Measurements from ENCODE around the gene AWAT1. TPM values are rescaled to one million over a fixed set of nuclear protein-coding genes. Genes with fewer than 3 reads are reported as not detected.
A peak's percentile ranks its signal among the peaks of the same experiment; 100 is the strongest.
"Not testable (repeated sequence)": the region's sequence is repeated elsewhere in the genome, so short reads cannot be mapped to it uniquely, and the experiment has no call there.

Gene AWAT1
- total and polyA plus RNA-seq, 4 experiments from 2014 or later = not detected

GRCh38 chrX:70262952-70263567 lies 28.6 kb downstream of the AWAT1 start:
- ChIA-PET CTCF (ENCODE audit: partially characterized antibody) (no interaction called here), POLR2A (ENCODE audit: partially characterized antibody) (no interaction called here)
- H3K27ac Mint-ChIP-seq = no peak overlapping the region
- H3K9me3 ChIP-seq (ENCODE audit: control insufficient read depth in 1 of 2, low read length in 2 of 2) = no peaks in the 10 kb centered on the region
- H3K27ac ChIP-seq (ENCODE audit: low read depth, low read length) = no peak overlapping the region
- H3K4me3 ChIP-seq (ENCODE audit: low read length in 2 of 2) = no peak overlapping the region
- H3K4me3 Mint-ChIP-seq = no peak overlapping the region
- DNase-seq = peak in 2 of 5 donors; percentile 3 to 10
- H3K4me1 Mint-ChIP-seq = no peaks in the 10 kb centered on the region
- intact Hi-C loops (cut with micrococcal nuclease) = no loop called here
- no peaks in the 10 kb centered on the region for H3K27me3 ChIP-seq (ENCODE audit: insufficient read depth, low read length)
- no peaks in the 10 kb centered on the region for H3K36me3 ChIP-seq (ENCODE audit: insufficient read depth, low read length)
- peaks cover 0 to 2% (median 0%) of the 10 kb centered on the region in 8 donors for H3K9me3 Mint-ChIP-seq
- H3K27me3 Mint-ChIP-seq = no peaks in the 10 kb centered on the region
- H3K4me1 ChIP-seq (ENCODE audit: insufficient read depth, low read length) = no peaks in the 10 kb centered on the region
- H3K36me3 Mint-ChIP-seq = peaks cover 0 to 1% of the 10 kb centered on the region in 2 donors

DNA sequence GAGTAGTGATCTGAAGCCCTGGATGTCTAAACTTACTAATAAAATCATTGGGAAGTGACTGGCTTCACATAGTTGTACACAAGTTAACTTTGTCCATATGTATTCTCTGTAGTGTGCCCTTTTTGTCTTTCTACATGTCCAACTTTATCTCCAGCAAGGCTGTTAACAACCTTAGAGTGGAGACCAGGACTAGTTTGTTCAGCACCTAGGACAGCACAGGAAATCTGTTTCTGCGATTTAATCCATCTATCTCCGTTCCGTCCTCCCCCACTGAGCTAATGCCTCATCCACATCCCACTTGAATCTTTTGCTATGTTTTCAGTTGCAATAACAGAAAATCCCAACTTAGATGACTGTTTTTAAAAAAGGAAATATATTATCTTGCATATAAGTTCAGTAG lies 30.3 kb downstream of the AWAT1 start:
- ChIA-PET CTCF (ENCODE audit: partially characterized antibody) (no interaction called here), POLR2A (ENCODE audit: partially characterized antibody) (no interaction called here)
- peaks cover 0 to 2% (median 0%) of the 10 kb centered on the region in 8 donors for H3K9me3 Mint-ChIP-seq
- H3K4me1 Mint-ChIP-seq = no peaks in the 10 kb centered on the region
- no peak overlapping the region for H3K4me3 ChIP-seq (ENCODE audit: low read length in 2 of 2)
- no peak overlapping the region for H3K27ac ChIP-seq (ENCODE audit: low read depth, low read length)
- H3K36me3 ChIP-seq (ENCODE audit: insufficient read depth, low read length) = no peaks in the 10 kb centered on the region
- no peaks in the 10 kb centered on the region for H3K27me3 Mint-ChIP-seq
- no peak overlapping the region for H3K27ac Mint-ChIP-seq
- no peaks in the 10 kb centered on the region for H3K9me3 ChIP-seq (ENCODE audit: control insufficient read depth in 1 of 2, low read length in 2 of 2)
- no peaks in the 10 kb centered on the region for H3K36me3 Mint-ChIP-seq
- H3K4me3 Mint-ChIP-seq = no peak overlapping the region
- intact Hi-C loops (cut with micrococcal nuclease) = no loop called here
- H3K27me3 ChIP-seq (ENCODE audit: insufficient read depth, low read length) = no peaks in the 10 kb centered on the region
- DNase-seq = no peak
- no peaks in the 10 kb centered on the region for H3K4me1 ChIP-seq (ENCODE audit: insufficient read depth, low read length)

GRCh38 chrX:70268034-70268433 lies 33.6 kb downstream of the AWAT1 start, which contains the start of gene ARR3:
Gene ARR3, plus strand, starts transcription at chrX:70268334. Its CDS starts 1,052 bp downstream, at chrX:70269386.
- CTCF ChIA-PET (ENCODE audit: partially characterized antibody) = no interaction called here
- H3K4me3 Mint-ChIP-seq = no peak within 1 kb of the TSS
- no peaks in the 10 kb centered on the region for H3K36me3 ChIP-seq (ENCODE audit: insufficient read depth, low read length)
- DNase-seq = no peak
- no peaks in the 10 kb centered on the region for H3K27me3 Mint-ChIP-seq
- H3K4me1 Mint-ChIP-seq = no peaks in the 10 kb centered on the region
- H3K9me3 Mint-ChIP-seq = no peaks in the 10 kb centered on the region
- no peak within 1 kb of the TSS for H3K4me3 ChIP-seq (ENCODE audit: low read length in 2 of 2)
- intact Hi-C loops (cut with micrococcal nuclease) = no loop called here
- peak within 1 kb of the TSS in 1 of 7 donors; percentile 73 for H3K27ac Mint-ChIP-seq
- no peaks in the 10 kb centered on the region for H3K36me3 Mint-ChIP-seq
- no peaks in the 10 kb centered on the region for H3K27me3 ChIP-seq (ENCODE audit: insufficient read depth, low read length)
- H3K9me3 ChIP-seq (ENCODE audit: control insufficient read depth in 1 of 2, low read length in 2 of 2) = no peaks in the 10 kb centered on the region
- H3K4me1 ChIP-seq (ENCODE audit: insufficient read depth, low read length) = no peaks in the 10 kb centered on the region
- POLR2A ChIA-PET (ENCODE audit: partially characterized antibody) = no interaction called here
- no peak within 1 kb of the TSS for H3K27ac ChIP-seq (ENCODE audit: low read depth, low read length)

DNA sequence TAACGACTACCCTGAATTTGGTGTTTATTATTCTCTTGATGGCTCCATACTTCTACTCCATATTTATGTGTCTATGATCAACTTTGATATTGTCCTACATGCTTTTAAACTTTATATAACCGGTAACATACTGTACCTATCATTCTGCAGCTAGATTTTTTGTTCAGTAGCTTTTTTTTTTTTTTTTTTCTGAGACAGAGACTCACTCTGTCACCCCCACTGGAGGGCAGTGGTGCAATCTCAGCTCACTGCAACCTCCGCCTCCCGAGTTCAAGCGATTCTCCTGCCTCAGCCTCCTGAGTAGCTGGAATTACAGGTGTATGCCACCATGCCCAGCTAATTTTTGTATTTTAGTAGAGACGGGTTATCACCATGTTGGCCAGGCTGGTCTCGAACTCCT lies 39.6 kb downstream of the AWAT1 start:
- intact Hi-C loops (cut with micrococcal nuclease); H3K27me3 ChIP-seq (ENCODE audit: insufficient read depth, low read length): not testable (repeated sequence)
- CTCF ChIA-PET (ENCODE audit: partially characterized antibody) = interaction anchor here (1.5 kb wide), 1 partner anchor 159 kb away, joined by 4 read pairs; no protein-coding TSS in a partner anchor

DNA sequence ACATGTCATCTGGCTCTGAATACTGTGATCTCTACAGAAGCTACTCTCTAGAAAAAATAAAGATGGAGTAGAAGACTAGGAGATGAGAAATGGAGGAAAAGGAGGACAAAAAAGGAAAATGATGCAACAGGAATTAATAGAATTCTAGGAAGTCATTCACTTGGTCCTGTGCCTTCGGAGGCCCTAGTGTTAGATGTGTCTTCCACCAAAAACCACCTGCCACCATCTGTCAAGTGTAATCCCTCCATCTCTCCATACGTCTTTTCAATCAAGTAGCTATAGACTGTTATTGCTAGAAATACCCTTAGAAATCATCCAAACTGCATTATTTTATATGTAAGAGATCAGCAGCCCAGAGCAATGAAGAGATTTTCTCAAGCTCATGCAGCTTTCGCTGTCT lies 44.6 kb downstream of the AWAT1 start:
- H3K27me3 Mint-ChIP-seq = no peaks in the 10 kb centered on the region
- no peak for DNase-seq
- Histone ChIP-seq H3K36me3 (ENCODE audit: insufficient read depth, low read length) (no peaks in the 10 kb centered on the region), H3K27ac (ENCODE audit: low read depth, low read length) (no peak overlapping the region), H3K27me3 (ENCODE audit: insufficient read depth, low read length) (no peaks in the 10 kb centered on the region), H3K4me1 (ENCODE audit: insufficient read depth, low read length) (no peaks in the 10 kb centered on the region), H3K4me3 (ENCODE audit: low read length in 2 of 2) (no peak overlapping the region), H3K9me3 (ENCODE audit: control insufficient read depth in 1 of 2, low read length in 2 of 2) (no peaks in the 10 kb centered on the region)
- H3K27ac Mint-ChIP-seq = no peak overlapping the region
- CTCF ChIA-PET (ENCODE audit: partially characterized antibody) = no interaction called here
- intact Hi-C loops (cut with micrococcal nuclease) = no loop called here
- peaks cover 10 to 13% of the 10 kb centered on the region in 2 donors for H3K36me3 Mint-ChIP-seq
- no peak overlapping the region for H3K4me3 Mint-ChIP-seq
- H3K4me1 Mint-ChIP-seq = no peaks in the 10 kb centered on the region
- POLR2A ChIA-PET (ENCODE audit: partially characterized antibody) = no interaction called here
- H3K9me3 Mint-ChIP-seq = no peaks in the 10 kb centered on the region

More for the DNA sequence above, 39.6 kb downstream of the AWAT1 start:
- H3K4me1 Mint-ChIP-seq; H3K27ac ChIP-seq (ENCODE audit: low read depth, low read length); H3K27ac Mint-ChIP-seq; DNase-seq; H3K9me3 ChIP-seq (ENCODE audit: control insufficient read depth in 1 of 2, low read length in 2 of 2); H3K36me3 Mint-ChIP-seq; H3K36me3 ChIP-seq (ENCODE audit: insufficient read depth, low read length); H3K4me1 ChIP-seq (ENCODE audit: insufficient read depth, low read length); H3K4me3 Mint-ChIP-seq; H3K27me3 Mint-ChIP-seq; H3K4me3 ChIP-seq (ENCODE audit: low read length in 2 of 2); H3K9me3 Mint-ChIP-seq; POLR2A ChIA-PET (ENCODE audit: partially characterized antibody): not testable (repeated sequence)

DNA sequence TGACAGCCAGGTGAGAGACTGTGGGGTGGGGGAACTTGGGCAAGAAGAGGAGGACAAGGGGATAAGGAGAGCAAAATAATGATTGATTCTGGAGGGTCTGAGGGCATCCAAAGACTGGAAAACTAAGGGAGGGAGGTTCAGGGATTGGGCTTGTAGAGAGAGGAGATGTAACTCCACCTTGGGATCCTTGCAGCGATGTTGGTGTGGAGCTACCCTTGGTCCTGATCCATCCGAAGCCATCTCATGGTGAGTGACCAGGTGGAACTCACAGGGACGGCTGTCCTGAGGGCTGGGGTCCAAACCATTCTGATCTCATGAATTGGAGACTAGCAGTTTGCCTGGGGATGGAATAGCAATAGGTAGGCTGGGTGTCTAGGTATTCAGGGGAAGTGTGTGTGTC lies 46.1 kb downstream of the AWAT1 start:
- no peak for DNase-seq
- H3K4me3 Mint-ChIP-seq = no peak overlapping the region
- Histone ChIP-seq H3K27ac (ENCODE audit: low read depth, low read length) (no peak overlapping the region), H3K36me3 (ENCODE audit: insufficient read depth, low read length) (no peaks in the 10 kb centered on the region), H3K4me1 (ENCODE audit: insufficient read depth, low read length) (no peaks in the 10 kb centered on the region), H3K9me3 (ENCODE audit: control insufficient read depth in 1 of 2, low read length in 2 of 2) (no peaks in the 10 kb centered on the region), H3K4me3 (ENCODE audit: low read length in 2 of 2) (no peak overlapping the region), H3K27me3 (ENCODE audit: insufficient read depth, low read length) (no peaks in the 10 kb centered on the region)
- POLR2A ChIA-PET (ENCODE audit: partially characterized antibody) = no interaction called here
- H3K27me3 Mint-ChIP-seq = no peaks in the 10 kb centered on the region
- H3K36me3 Mint-ChIP-seq = peaks cover 13 to 18% of the 10 kb centered on the region in 2 donors
- no peak overlapping the region for H3K27ac Mint-ChIP-seq
- intact Hi-C loops (cut with micrococcal nuclease) = no loop called here
- CTCF ChIA-PET (ENCODE audit: partially characterized antibody) = no interaction called here
- H3K9me3 Mint-ChIP-seq = peaks cover 0 to 1% (median 0%) of the 10 kb centered on the region in 8 donors
- no peaks in the 10 kb centered on the region for H3K4me1 Mint-ChIP-seq

GRCh38 chrX:70281951-70282350 lies 47.5 kb downstream of the AWAT1 start, which contains the start of gene RAB41:
Gene RAB41, plus strand, starts transcription at chrX:70282172. Its CDS starts 46 bp downstream, at chrX:70282218.
- ChIA-PET CTCF (ENCODE audit: partially characterized antibody) (no interaction called here), POLR2A (ENCODE audit: partially characterized antibody) (no interaction called here)
- no peak for DNase-seq
- intact Hi-C loops (cut with micrococcal nuclease) = no loop called here
- no peaks in the 10 kb centered on the region for H3K27me3 Mint-ChIP-seq
- H3K36me3 ChIP-seq (ENCODE audit: insufficient read depth, low read length) = no peaks in the 10 kb centered on the region
- H3K9me3 ChIP-seq (ENCODE audit: control insufficient read depth in 1 of 2, low read length in 2 of 2) = no peaks in the 10 kb centered on the region
- H3K4me1 Mint-ChIP-seq = no peaks in the 10 kb centered on the region
- no peaks in the 10 kb centered on the region for H3K4me1 ChIP-seq (ENCODE audit: insufficient read depth, low read length)
- no peak within 1 kb of the TSS for H3K27ac ChIP-seq (ENCODE audit: low read depth, low read length)
- no peak within 1 kb of the TSS for H3K4me3 Mint-ChIP-seq
- no peak within 1 kb of the TSS for H3K4me3 ChIP-seq (ENCODE audit: low read length in 2 of 2)
- H3K27ac Mint-ChIP-seq = no peak within 1 kb of the TSS
- H3K27me3 ChIP-seq (ENCODE audit: insufficient read depth, low read length) = no peaks in the 10 kb centered on the region
- H3K9me3 Mint-ChIP-seq = peaks cover 0 to 1% (median 0%) of the 10 kb centered on the region in 8 donors
- H3K36me3 Mint-ChIP-seq = peaks cover 20 to 29% of the 10 kb centered on the region in 2 donors

Data from CD4-positive, alpha-beta memory T cell (primary cell).